Dermis blood vessel endothelial cell (primary cell): Measurements from ENCODE around the gene MIB1. TPM values are rescaled to one million over a fixed set of nuclear protein-coding genes. Genes with fewer than 3 reads are reported as not detected.
"Not testable (repeated sequence)": the region's sequence is repeated elsewhere in the genome, so short reads cannot be mapped to it uniquely, and the experiment has no call there.

Experiments
- DNase-seq: peaks from one replicate; pipeline ENCODE4 v3.0.0; 2010
- total RNA-seq: library from RNA; depleted of rRNA; stranded (reverse); fragments of >200 nt; gene quantifications from 2 replicates; pipeline ENCODE4 v1.2.3, GENCODE V29; 2014

MIB1 gene
- total RNA-seq, 1 donor from 2014 or later, result 73.2 TPM

GRCh38 chr18:21743166-21743832 is 2.7 kb downstream of the MIB1 start:
- no peak for DNase-seq

GRCh38 chr18:21745231-21745630 is 4.6 kb downstream of the MIB1 start:
- DNase-seq, result no peak

DNA sequence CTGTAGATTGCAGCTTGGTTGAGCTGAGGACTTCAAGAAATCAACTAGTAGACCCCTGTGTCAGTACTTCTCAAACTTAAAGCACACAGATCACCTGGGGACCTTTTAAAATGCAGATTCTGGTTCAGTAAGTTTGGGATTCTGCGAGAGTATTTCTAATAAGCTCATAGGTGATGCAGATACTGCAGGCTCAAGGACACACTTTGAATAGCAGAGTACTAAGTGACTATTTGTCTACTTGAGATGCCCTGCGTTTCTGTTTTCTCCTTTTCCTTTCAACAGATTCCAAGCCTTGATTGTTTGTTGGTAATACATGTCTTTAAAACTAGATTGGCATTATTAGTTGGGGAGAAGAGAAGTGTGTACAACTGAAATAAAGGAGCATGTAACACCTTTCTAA is 6.7 kb downstream of the MIB1 start:
- no peak for DNase-seq

GRCh38 chr18:21747764-21748693 is 7.4 kb downstream of the MIB1 start:
- DNase-seq, result no peak

GRCh38 chr18:21757833-21758232 is 17.2 kb downstream of the MIB1 start:
- no peak for DNase-seq

GRCh38 chr18:21759836-21760235 is 19.2 kb downstream of the MIB1 start:
- DNase-seq, result no peak

DNA sequence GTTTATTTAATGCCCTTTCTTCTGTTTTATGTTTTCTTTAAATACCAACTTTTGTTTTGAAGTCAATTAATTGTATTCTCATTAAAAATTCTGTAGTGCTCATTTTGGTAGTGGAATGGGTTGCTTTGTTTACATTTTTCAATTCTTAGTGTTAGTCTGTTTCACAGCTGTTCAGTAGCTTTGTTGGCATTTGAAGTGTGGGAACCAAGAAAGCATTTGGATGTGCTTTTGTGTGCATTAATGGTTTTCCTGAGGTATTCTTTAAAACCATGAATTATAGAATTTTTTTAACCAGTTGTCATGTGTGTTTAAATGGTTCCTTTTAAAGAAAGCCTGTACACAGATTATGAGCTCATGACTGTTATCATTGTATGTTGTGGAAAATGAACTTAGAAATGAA is 19.7 kb downstream of the MIB1 start:
- DNase-seq, result no peak

DNA sequence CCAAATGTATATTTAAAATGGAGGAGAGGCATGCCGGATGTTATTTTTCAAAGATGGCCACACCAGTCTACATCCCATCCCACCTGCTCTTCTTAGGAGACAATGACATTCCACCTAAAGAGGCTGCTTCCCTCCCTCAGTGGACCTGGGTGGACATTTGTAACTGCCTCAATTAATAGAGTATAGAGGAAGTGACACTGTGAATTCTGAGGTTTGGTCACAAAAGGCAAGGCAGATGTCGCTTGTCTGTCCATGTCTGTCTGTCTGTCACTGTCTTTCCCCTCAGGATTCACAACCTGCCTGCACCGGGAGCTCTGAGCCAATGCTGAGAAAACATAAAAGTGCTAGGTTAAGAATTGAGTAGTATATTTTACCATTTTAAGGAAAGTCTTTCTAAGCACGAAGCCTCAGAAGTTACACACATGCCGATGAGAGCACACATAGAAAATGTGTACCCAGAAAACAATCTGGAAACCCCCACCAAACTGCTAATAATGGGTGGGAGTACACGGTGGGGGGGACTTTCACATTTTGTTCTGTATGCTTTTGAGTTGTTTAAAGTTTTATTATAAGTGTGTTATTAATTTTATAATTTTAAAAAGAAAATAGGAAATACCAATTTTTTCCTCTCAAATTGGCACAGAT is 21.0 kb downstream of the MIB1 start:
- DNase-seq, result no peak

- DNase-seq, result no peak
Observed at GRCh38 chr18:21762181-21762772, 21.7 kb downstream of the MIB1 start.

DNA sequence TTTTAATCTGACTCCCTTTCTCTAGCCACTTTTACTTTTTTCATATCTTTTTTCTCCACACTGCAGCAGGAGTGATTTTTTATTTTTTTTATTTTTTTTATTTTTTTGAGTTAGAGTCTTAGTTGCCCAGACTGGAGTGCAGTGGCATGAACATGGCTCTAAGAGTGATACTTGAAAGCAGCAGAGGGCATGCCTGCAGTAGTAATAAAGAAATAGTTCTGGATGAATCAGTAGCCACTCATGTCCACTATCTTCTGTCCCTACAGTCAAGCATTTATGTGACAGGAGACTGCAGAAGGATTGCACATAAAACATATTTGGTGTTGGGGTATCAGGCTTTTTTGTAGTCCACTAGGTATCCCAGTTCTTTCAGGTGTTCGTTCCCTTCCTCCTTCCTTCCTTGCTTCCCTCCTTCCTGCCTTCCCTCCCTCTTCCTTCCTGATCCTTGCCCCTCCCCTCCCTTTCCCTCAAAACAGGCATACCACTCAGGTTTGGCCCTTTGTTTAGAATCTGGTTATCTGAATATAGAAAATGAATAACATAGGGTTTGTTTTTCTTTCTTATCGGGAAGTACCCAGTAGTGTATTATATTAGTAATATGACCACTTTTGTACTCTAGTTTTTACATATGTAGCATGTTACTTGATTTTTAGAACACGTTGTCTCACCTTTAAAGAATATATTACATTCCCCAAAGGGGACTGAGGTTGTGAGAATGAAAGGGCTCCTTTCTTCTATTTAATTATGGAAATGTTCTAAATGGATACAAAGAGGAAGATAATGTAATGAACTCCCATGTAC is 23.5 kb downstream of the MIB1 start:
- peak; percentile 11 for DNase-seq

- no peak for DNase-seq
Observed at GRCh38 chr18:21769206-21769605, 28.6 kb downstream of the MIB1 start.

- DNase-seq, result no peak
Observed at GRCh38 chr18:21774722-21775121, 34.1 kb downstream of the MIB1 start.

- no peak for DNase-seq
Observed at GRCh38 chr18:21777814-21778213, 37.2 kb downstream of the MIB1 start.

DNA sequence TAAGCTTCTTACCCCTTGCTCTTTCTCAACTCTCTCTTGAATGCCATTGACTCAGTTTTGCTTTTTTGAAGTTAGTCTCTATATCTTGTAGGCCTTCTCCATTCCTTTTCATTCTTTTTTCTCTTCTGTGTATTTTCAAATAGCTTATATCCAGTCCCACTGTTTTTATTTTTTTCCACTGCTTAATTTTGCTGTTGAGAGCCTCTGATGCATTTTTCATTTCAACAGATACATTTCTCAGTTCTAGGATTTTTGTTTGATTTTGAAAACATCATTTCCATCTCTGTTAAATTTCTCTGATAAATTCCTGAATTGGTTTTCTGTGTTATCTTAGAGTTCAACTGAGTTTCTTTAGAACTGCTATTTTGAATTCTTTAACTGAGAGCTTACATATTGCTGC is 45.9 kb downstream of the MIB1 start:
- no peak for DNase-seq

GRCh38 chr18:21796089-21796488 is 55.5 kb downstream of the MIB1 start:
- not testable (repeated sequence) for DNase-seq

- DNase-seq, result no peak
Observed at GRCh38 chr18:21798126-21798525, 57.5 kb downstream of the MIB1 start.

DNA sequence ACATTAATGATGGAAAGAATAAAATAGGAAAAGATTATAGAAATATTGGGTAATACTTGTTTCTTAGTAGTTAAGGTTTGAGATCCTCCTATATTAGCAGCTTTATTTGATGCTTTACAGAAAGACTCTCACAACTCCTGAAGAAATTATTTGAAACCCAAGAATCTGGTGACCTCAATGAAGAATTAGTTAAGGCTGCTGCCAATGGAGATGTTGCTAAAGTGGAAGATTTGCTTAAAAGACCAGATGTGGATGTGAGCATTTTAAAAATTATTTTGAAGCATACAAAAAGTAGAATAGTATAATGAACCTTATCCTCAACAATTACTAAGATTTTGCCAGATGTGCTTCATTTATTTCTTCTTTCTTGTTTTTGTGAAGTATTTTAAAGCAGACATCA is 59.1 kb downstream of the MIB1 start:
- DNase-seq, result no peak

GRCh38 chr18:21803495-21803894 is 62.9 kb downstream of the MIB1 start:
- no peak for DNase-seq

DNA sequence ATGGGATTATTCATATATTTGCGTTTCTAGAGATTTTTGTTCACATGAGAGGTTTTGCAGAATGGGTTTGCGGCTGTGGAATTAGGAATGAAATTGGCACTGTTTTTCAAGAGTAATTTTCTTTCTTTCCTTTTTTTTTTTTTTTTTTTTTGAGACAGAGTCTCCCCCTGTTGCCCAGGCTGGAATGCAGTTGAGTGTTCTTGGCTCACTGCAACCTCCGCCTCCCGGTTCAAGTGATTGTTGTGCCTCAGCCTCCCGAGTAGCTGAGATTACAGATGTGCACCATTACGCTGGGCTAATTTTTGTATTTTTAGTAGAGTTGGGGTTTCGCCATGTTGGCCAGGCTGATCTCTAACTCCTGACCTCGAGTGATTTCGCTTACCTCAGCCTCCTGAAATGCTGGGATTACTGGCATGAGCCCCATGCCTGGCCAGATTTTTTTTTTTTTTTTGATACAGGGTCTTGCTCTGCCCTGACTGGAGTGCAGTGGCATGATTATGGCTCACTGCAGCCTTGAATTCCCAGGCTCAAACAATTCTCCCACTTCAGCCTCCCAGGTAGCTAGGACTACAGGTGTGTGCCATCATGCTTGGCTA is 65.3 kb downstream of the MIB1 start:
- DNase-seq, result no peak

GRCh38 chr18:21808185-21808584 is 67.6 kb downstream of the MIB1 start:
- no peak for DNase-seq

GRCh38 chr18:21809725-21810124 is 69.1 kb downstream of the MIB1 start:
- no peak for DNase-seq

- DNase-seq, result no peak
Observed at GRCh38 chr18:21815101-21815500, 74.5 kb downstream of the MIB1 start.
